GM23248 (cell line): Measurements from ENCODE around the gene RDH8.

ENCODE experiments used
- EZH2 ChIP-seq: fragments of 200-600 bp; sonication (generic); IDR thresholded peaks from 2 replicates; pipeline ENCODE4 v1.6.1; 2018; ENCODE audit warnings: antibody characterized with exemption, mild to moderate bottlenecking; ENCODE audit not compliant: insufficient read depth, poor library complexity, severe bottlenecking
- EZH2phosphoT487 ChIP-seq: fragments of 200-600 bp; sonication (generic); IDR thresholded peaks from 2 replicates; pipeline ENCODE4 v1.6.1; 2018; ENCODE audit warnings: antibody characterized with exemption, moderate library complexity, mild to moderate bottlenecking, low read depth; ENCODE audit not compliant: insufficient read depth

DNA sequence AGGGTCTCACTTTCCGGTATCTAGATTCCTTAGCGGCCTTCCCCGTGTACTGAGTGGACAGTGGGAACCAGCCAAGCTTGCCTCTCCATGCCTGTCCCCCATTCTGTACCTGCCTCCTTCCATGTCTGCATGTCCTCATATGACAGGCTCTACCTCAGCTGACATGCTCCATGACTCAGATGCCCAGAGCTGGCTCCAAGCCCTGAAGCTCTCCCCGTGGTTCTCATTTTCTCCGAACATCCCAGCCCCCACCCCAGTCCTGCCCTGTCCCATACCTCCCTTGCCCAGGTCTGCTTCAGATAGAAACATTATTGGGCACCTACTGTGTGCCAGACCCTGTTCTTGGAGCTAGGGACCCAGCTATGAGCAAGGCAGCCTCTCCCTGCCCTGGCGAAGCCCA is 55.8 kb downstream of the RDH8 start:
- TF ChIP-seq EZH2 (no peak), EZH2phosphoT487 (no peak)
